ENCODE data around the gene CCL17.

- TF ChIP-seq, protein P1, sequence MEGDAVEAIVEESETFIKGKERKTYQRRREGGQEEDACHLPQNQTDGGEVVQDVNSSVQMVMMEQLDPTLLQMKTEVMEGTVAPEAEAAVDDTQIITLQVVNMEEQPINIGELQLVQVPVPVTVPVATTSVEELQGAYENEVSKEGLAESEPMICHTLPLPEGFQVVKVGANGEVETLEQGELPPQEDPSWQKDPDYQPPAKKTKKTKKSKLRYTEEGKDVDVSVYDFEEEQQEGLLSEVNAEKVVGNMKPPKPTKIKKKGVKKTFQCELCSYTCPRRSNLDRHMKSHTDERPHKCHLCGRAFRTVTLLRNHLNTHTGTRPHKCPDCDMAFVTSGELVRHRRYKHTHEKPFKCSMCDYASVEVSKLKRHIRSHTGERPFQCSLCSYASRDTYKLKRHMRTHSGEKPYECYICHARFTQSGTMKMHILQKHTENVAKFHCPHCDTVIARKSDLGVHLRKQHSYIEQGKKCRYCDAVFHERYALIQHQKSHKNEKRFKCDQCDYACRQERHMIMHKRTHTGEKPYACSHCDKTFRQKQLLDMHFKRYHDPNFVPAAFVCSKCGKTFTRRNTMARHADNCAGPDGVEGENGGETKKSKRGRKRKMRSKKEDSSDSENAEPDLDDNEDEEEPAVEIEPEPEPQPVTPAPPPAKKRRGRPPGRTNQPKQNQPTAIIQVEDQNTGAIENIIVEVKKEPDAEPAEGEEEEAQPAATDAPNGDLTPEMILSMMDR (conservative IDR thresholded peaks at IDR 0.05), result no peak
- TF ChIP-seq EZH2 (IDR thresholded peaks at IDR 0.05; ENCODE audit: low read depth), result no peak
Observed at GRCh38 chr16:57356547-57356946, 48.0 kb upstream of the CCL17 start.

Measured in PC-9 (cell line).